A549 treated with dexamethasone at 1 μM for 4 hours (cell line): ENCODE data around the gene DBNDD1. TPM values are rescaled to one million over a fixed set of nuclear protein-coding genes. Genes with fewer than 3 reads are reported as not detected.

ENCODE experiments used
- total RNA-seq: library from RNA; stranded (reverse); fragments of 200-300 nt; extraction: Qiagen RNA extraction; gene quantifications from 5 replicates; pipeline ENCODE4 v1.2.3, GENCODE V29; 2022

DBNDD1 gene
- 43.4 to 61.0 TPM (median 59.3 TPM) in 5 replicates for total RNA-seq

GRCh38 chr16:90018652-90019542 lies at the start of gene DBNDD1:
DBNDD1 (minus strand) TSS chr16:90019456; CDS start chr16:90019341, 115 bp downstream.

Other genes with a start within 250 kb of the DBNDD1 start
- 20.8 to 36.4 TPM (median 30.7 TPM) in 5 replicates for gene FANCA, start 202.8 kb downstream of the DBNDD1 start, total RNA-seq
- 4.1 to 7.7 TPM (median 7.4 TPM) in 5 replicates for gene SPIRE2, start 191.0 kb downstream of the DBNDD1 start, total RNA-seq
- 49.6 to 74.3 TPM (median 72.1 TPM) in 5 replicates for gene TCF25, start 145.9 kb downstream of the DBNDD1 start, total RNA-seq
- 3.9 to 6.7 TPM (median 6.2 TPM) in 5 replicates for gene MC1R, start 100.6 kb downstream of the DBNDD1 start, total RNA-seq
- 176 to 259 TPM (median 242 TPM) in 5 replicates for gene TUBB3, start 96.1 kb downstream of the DBNDD1 start, total RNA-seq
- gene DEF8, start 70.7 kb downstream of the DBNDD1 start, total RNA-seq, result 89.4 to 105 TPM (median 99.6 TPM) in 5 replicates
- not detected in 5 replicates for gene PRDM7, start 57.9 kb upstream of the DBNDD1 start, total RNA-seq